Panc1 (cell line): ENCODE data around the gene SYTL3. TPM values are rescaled to one million over a fixed set of nuclear protein-coding genes. Genes with fewer than 3 reads are reported as not detected.

ENCODE experiments used
- ATAC-seq: fragments of 200-7000 bp; cut with Tn5 transposase; 2 replicates; pipeline ENCODE4 v1.9.1; 2020; ENCODE audit warnings: mild to moderate bottlenecking, moderate library complexity
- BruUV-seq: library from RNA; stranded (reverse); fragments of 400-500 nt; replicated peaks from 2 replicates; lab custom pipeline; 2021; lab: Mats Ljungman, UMichigan
- CTCF ChIA-PET: fragments of 300-600 bp; sonication (Branson Sonifier 250); formaldehyde crosslinking; loops from one replicate; lab custom pipeline; 2022; ENCODE audit warnings: antibody characterized with exemption; lab: Charles Lee
- POLR2A ChIA-PET: fragments of 300-600 bp; sonication (Branson Sonifier 250); formaldehyde crosslinking; loops from one replicate; lab custom pipeline; 2022; ENCODE audit warnings: antibody characterized with exemption; lab: Charles Lee
- DNase-seq: peaks from one replicate; pipeline ENCODE4 v3.0.0-alpha.2; 2010; ENCODE audit warnings: low read depth, low spot score
- H3K27ac ChIP-seq: 2 replicates; pipeline ENCODE4 v1.5.1; 2011; ENCODE audit warnings: mild to moderate bottlenecking, low read length, inconsistent platforms
- H3K27me3 ChIP-seq: fragments of 200-500 bp; sonication (Bioruptor generic); 2 replicates; pipeline ENCODE4 v1.6.0; 2014; ENCODE audit warnings: low read length, inconsistent platforms; ENCODE audit not compliant: control insufficient read depth, insufficient read depth
- H3K36me3 ChIP-seq: fragments of 200-500 bp; sonication (Bioruptor generic); 2 replicates; pipeline ENCODE4 v1.5.1; 2014; ENCODE audit warnings: inconsistent platforms, mild to moderate bottlenecking, low read length, moderate library complexity; ENCODE audit not compliant: control insufficient read depth, insufficient read depth
- H3K4me1 ChIP-seq: 2 replicates; pipeline ENCODE4 v1.5.1; 2011; ENCODE audit warnings: inconsistent platforms, mild to moderate bottlenecking, low read length, moderate library complexity; ENCODE audit not compliant: control insufficient read depth, insufficient read depth
- H3K4me3 ChIP-seq, 2 experiments: 2 replicates each; pipeline ENCODE4 v1.5.1; 2011 to 2012; ENCODE audit warnings: low read depth in 2 of 2, low read length in 2 of 2, mild to moderate bottlenecking in 2 of 2, inconsistent platforms in 1 of 2, moderate library complexity in 1 of 2
- H3K9me3 ChIP-seq: fragments of 200-500 bp; sonication (Bioruptor generic); 2 replicates; pipeline ENCODE4 v1.5.1; 2014; ENCODE audit warnings: low read depth, mild to moderate bottlenecking, inconsistent platforms, low read length, moderate library complexity; ENCODE audit not compliant: control insufficient read depth, insufficient read depth
- CTCF ChIP-seq: fragments of 450-650 bp; IDR thresholded peaks from 2 replicates; pipeline ENCODE4 v1.5.1; 2017; ENCODE audit warnings: mild to moderate bottlenecking
- POLR2AphosphoS5 ChIP-seq: IDR thresholded peaks from 2 replicates; pipeline ENCODE4 v1.6.1; 2012; ENCODE audit warnings: mild to moderate bottlenecking, low read depth, low read length, moderate library complexity
- REST ChIP-seq, 2 experiments: IDR thresholded peaks; 2 replicates each; pipeline ENCODE4 v1.6.1; 2011 to 2012; ENCODE audit warnings: low read depth in 2 of 2, control low read depth in 1 of 2, low read length in 1 of 2, mild to moderate bottlenecking in 1 of 2, moderate library complexity in 1 of 2; ENCODE audit not compliant: insufficient read depth in 1 of 2
- SIN3A ChIP-seq: IDR thresholded peaks from 2 replicates; pipeline ENCODE4 v1.6.1; 2012; ENCODE audit warnings: low read depth, mild to moderate bottlenecking, low read length, moderate library complexity, borderline replicate concordance; ENCODE audit not compliant: insufficient read depth
- TCF7L2 ChIP-seq: IDR thresholded peaks from 2 replicates; pipeline ENCODE4 v1.6.1; 2011; ENCODE audit warnings: mild to moderate bottlenecking, low read depth, low read length, inconsistent platforms
- in situ Hi-C: cut with HindIII; loops from 2 replicates; pipeline ENCODE4 v1.10.0; 2016; ENCODE audit warnings: low sequenced_read_pairs, low pct_unique_long_range_greater_than_20kb
- intact Hi-C: fragments of 100-400 bp; cut with micrococcal nuclease; formaldehyde crosslinking; loops from one replicate; pipeline ENCODE4 v1.10.0; 2022; ENCODE audit not compliant: unreplicated experiment
- total RNA-seq: library from RNA; stranded (reverse); gene quantifications from one replicate; pipeline ENCODE4 v1.2.1, GENCODE V29; 2021; ENCODE audit not compliant: unreplicated experiment

The SYTL3 gene
- total RNA-seq, 1 experiment from 2014 or later: 1.4 TPM

DNA sequence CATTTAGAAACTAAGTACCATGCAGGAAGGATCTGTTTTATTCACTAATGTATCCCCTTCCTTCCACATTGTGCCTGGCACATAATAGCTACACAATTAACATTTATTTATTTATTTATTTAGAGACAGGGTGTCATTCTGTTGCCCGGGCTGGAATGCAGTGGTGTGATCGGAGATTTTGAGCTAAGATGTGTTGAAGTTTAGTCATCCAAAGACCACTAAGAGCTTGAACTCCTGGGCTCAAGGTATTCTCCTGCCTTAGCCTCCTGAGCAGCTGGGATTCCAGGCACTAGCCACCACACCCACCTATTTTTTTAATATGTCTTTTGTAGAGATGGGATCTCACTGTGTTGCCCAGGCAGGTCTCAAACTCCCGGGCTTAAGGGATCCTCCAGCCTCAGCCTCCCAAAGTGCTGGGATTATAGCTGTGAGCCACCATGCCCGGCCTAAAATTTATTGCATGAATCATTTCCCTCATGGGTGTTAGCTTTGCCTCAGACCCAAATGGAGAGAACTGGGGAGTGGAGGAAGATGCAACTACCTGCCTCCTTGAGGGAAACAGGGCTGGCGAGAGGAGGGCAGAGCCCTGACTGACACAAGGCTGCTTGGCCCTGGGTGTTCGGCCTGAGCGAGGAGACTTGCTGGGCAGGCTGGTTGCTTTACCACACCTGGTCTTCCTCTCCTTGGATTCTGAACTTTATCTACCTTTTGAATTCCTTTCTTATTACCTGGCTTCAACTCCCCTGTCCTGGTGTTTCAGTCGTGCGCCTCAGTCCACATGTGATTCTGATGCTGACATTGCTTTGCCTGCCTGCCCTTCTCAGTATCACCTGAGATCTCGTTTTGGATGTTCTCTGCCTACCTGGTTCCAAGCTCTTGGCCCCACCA, 3.6 kb upstream of the SYTL3 start:
- no peak for ATAC-seq
- Histone ChIP-seq H3K9me3 (no peaks in the 10 kb centered on the region), H3K4me3 (no peak overlapping the region), H3K4me1 (peaks cover 44% of the 10 kb centered on the region), H3K27ac (no peak overlapping the region), H3K36me3 (peaks cover under 1% of the 10 kb centered on the region; the same call in 1 of the 2 replicates), H3K27me3 (no peaks in the 10 kb centered on the region)
- DNase-seq: no peak
- TF ChIP-seq CTCF (no peak), REST (IDR thresholded peaks at IDR 0.05; ENCODE audit: insufficient read depth in 1 of 2, low read depth in 2 of 2, low read length in 1 of 2) (no peak), POLR2AphosphoS5 (no peak)
- CTCF ChIA-PET: no interaction called here
- in situ Hi-C loops (no loop called here), intact Hi-C loops (no loop called here)
- POLR2A ChIA-PET: interaction anchor here (0.6 kb wide), 1 partner anchor 27 kb away, joined by 5 read pairs; no protein-coding TSS in a partner anchor
- TSS peak; percentile 37 for BruUV-seq

- Histone ChIP-seq H3K4me1 (peaks cover 38% of the 10 kb centered on the region), H3K27me3 (no peaks in the 10 kb centered on the region), H3K27ac (no peak overlapping the region), H3K9me3 (no peaks in the 10 kb centered on the region), H3K4me3 (no peak overlapping the region), H3K36me3 (no peaks in the 10 kb centered on the region)
- POLR2A ChIA-PET: interaction anchor here (0.6 kb wide), 2 partner anchors 44 to 545 kb away, joined by 3 to 4 read pairs; no protein-coding TSS in a partner anchor
- in situ Hi-C loops (no loop called here), intact Hi-C loops (no loop called here)
- DNase-seq (no peak), ATAC-seq (no peak)
- CTCF ChIA-PET: no interaction called here
- no TSS peak for BruUV-seq
- TF ChIP-seq TCF7L2 (no peak), CTCF (no peak), REST (IDR thresholded peaks at IDR 0.05; ENCODE audit: insufficient read depth in 1 of 2, low read depth in 2 of 2, low read length in 1 of 2) (no peak), SIN3A (no peak), POLR2AphosphoS5 (no peak)
These were observed 2.4 kb upstream of the SYTL3 start for GRCh38 chr6:158647501-158647900.
